Smooth muscle cell (in vitro differentiated cells): ENCODE results near the gene RAB43. TPM values are rescaled to one million over a fixed set of nuclear protein-coding genes. Genes with fewer than 3 reads are reported as not detected.
"Not testable (repeated sequence)": the region's sequence is repeated elsewhere in the genome, so short reads cannot be mapped to it uniquely, and the experiment has no call there.

Source experiments
- DNase-seq: peaks from one replicate; lab custom pipeline; 2025; ENCODE audit not compliant: unreplicated experiment; lab: John Stamatoyannopoulos, UW
- H2AFZ ChIP-seq: fragments of 200-600 bp; sonication (generic); 2 replicates; pipeline ENCODE4 v1.6.0; 2016; ENCODE audit warnings: antibody characterized with exemption, low read depth, mild to moderate bottlenecking
- H3F3A ChIP-seq: fragments of 200-600 bp; sonication (generic); 2 replicates; pipeline ENCODE4 v1.6.0; 2017; ENCODE audit warnings: antibody characterized with exemption, low read depth
- H3K27ac ChIP-seq: fragments of 200-600 bp; sonication (generic); 2 replicates; pipeline ENCODE4 v1.5.1; 2016; ENCODE audit warnings: low read depth, mild to moderate bottlenecking
- H3K27me3 ChIP-seq: fragments of 200-600 bp; sonication (generic); 2 replicates; pipeline ENCODE4 v1.6.1; 2016; ENCODE audit warnings: low read depth, mild to moderate bottlenecking
- H3K36me3 ChIP-seq: fragments of 200-600 bp; sonication (generic); 2 replicates; pipeline ENCODE4 v1.5.1; 2016; ENCODE audit warnings: low read depth
- H3K4me1 ChIP-seq: fragments of 200-600 bp; sonication (generic); 2 replicates; pipeline ENCODE4 v1.5.1; 2016; ENCODE audit warnings: low read depth
- H3K4me2 ChIP-seq: fragments of 200-600 bp; sonication (generic); 2 replicates; pipeline ENCODE4 v1.6.0; 2016; ENCODE audit warnings: mild to moderate bottlenecking
- H3K4me3 ChIP-seq: fragments of 200-600 bp; sonication (generic); 2 replicates; pipeline ENCODE4 v1.5.1; 2016; ENCODE audit warnings: mild to moderate bottlenecking
- H3K79me2 ChIP-seq: fragments of 200-600 bp; sonication (generic); 2 replicates; pipeline ENCODE4 v1.6.0; 2016; ENCODE audit warnings: low read depth, mild to moderate bottlenecking
- H3K9ac ChIP-seq: fragments of 200-600 bp; sonication (generic); 2 replicates; pipeline ENCODE4 v1.6.0; 2016; ENCODE audit warnings: low read depth
- H3K9me3 ChIP-seq: fragments of 200-600 bp; sonication (generic); replicated peaks from 2 replicates; pipeline ENCODE4 v1.5.1; 2016; ENCODE audit warnings: low read depth
- H4K20me1 ChIP-seq: fragments of 200-600 bp; sonication (generic); 2 replicates; pipeline ENCODE4 v1.6.0; 2016; ENCODE audit warnings: low read depth
- WGBS: methylation state at CpG from one replicate; pipeline ENCODE4 v1.1.7; 2016; ENCODE audit warnings: low lambda C conversion rate; 5-methylcytosine and 5-hydroxymethylcytosine counted together
- polyA plus RNA-seq: library from polyadenylated mRNA; unstranded; fragments of >200 nt; fragmentation: Nextera tagmentation; extraction: Ambion mirVana; gene quantifications from 2 replicates; pipeline ENCODE4 v1.2.1, GENCODE V29; 2016
- total RNA-seq: library from RNA; depleted of rRNA; stranded (reverse); fragments of >200 nt; gene quantifications from 2 replicates; pipeline ENCODE4 v1.2.3, GENCODE V29; 2014
- TF ChIP-seq, protein P1 (sequence below): fragments of 200-600 bp; sonication (generic); IDR thresholded peaks from 2 replicates; pipeline ENCODE4 v1.5.1; 2017; ENCODE audit warnings: borderline replicate concordance, mild to moderate bottlenecking, antibody characterized with exemption; ENCODE audit not compliant: insufficient read depth, poor library complexity, severe bottlenecking

RAB43 gene
- total and polyA plus RNA-seq, 2 experiments from 2014 or later: 9.5 to 20.8 TPM

DNA sequence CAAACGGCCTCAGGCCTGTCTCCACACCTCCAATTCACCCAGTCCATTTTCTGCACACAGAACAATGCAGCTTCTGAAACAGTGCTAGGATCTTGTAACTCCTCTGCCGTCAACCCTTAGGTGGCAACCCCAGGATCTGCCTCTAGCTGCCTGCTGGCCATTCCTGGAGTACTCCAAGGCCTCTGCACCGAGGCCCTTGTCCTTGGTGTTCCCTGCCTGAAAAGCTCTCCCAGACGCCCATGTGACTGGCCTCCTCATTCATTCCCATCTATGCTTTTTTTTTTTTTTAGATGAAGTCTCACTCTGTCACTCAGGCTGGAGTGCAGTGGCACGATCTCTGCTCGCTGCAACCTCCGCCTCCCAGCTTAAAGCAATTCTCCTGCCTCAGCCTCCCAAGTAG lies 18.3 kb downstream of the RAB43 start:
- Histone ChIP-seq H3K9me3 (no peaks in the 10 kb centered on the region), H3K79me2 (peaks cover 44% of the 10 kb centered on the region), H4K20me1 (peaks cover 97% of the 10 kb centered on the region), H3K4me3 (no peak overlapping the region), H3K4me1 (no peaks in the 10 kb centered on the region), H2AFZ (no peak overlapping the region), H3K4me2 (no peak overlapping the region), H3K36me3 (no peaks in the 10 kb centered on the region), H3K27me3 (no peaks in the 10 kb centered on the region), H3F3A (no peaks in the 10 kb centered on the region), H3K9ac (no peak overlapping the region), H3K27ac (no peak overlapping the region)
- 91% methylated on average over 7 of the region's 7 CpGs for WGBS
- TF ChIP-seq, protein P1, sequence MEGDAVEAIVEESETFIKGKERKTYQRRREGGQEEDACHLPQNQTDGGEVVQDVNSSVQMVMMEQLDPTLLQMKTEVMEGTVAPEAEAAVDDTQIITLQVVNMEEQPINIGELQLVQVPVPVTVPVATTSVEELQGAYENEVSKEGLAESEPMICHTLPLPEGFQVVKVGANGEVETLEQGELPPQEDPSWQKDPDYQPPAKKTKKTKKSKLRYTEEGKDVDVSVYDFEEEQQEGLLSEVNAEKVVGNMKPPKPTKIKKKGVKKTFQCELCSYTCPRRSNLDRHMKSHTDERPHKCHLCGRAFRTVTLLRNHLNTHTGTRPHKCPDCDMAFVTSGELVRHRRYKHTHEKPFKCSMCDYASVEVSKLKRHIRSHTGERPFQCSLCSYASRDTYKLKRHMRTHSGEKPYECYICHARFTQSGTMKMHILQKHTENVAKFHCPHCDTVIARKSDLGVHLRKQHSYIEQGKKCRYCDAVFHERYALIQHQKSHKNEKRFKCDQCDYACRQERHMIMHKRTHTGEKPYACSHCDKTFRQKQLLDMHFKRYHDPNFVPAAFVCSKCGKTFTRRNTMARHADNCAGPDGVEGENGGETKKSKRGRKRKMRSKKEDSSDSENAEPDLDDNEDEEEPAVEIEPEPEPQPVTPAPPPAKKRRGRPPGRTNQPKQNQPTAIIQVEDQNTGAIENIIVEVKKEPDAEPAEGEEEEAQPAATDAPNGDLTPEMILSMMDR: no peak
- DNase-seq: no peak

DNA sequence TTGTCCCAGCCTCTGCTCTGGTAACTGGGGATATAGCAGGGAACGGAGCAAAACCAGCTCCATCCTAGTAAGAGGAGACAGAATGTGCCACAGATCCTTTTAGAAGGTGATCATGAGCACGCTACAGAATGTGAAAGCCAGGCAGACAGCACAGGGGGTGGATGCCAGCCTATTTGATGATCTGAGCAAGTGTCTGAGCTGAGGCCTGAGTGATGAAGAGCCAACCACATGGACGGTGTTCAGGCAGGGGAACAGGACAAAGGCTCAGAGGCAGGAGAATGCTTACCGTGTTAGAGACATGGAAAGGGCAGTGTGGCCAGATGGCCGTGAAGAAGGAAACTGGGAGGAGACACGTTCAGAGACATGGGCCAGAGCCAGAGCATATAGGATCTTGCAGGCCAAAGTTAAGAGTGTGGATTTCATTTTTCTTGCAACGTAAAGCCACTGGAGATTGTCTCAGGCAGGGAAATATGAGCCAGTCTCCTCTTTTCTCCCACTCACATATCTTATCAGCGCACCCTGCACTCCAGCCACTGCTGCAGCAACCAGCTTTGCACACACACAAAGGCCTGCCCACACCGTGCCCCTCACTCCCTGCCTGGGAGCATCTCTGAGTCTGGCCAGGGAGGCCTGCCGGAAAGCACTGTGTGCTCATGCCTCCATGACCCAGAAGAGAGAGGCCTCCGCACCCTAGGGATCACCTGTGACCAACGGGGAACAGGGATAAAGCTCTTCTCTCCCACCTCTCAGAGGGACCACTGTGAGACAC lies 20.1 kb downstream of the RAB43 start:
- Histone ChIP-seq H2AFZ (no peak overlapping the region), H3K79me2 (peaks cover 61% of the 10 kb centered on the region), H3K9me3 (no peaks in the 10 kb centered on the region), H3K4me3 (no peak overlapping the region), H3K27ac (peak overlapping the region; percentile 39), H3F3A (no peaks in the 10 kb centered on the region), H3K36me3 (no peaks in the 10 kb centered on the region), H3K4me1 (no peaks in the 10 kb centered on the region), H3K27me3 (no peaks in the 10 kb centered on the region), H3K9ac (no peak overlapping the region), H4K20me1 (peaks cover 97% of the 10 kb centered on the region), H3K4me2 (peak overlapping the region; percentile 44)
- WGBS: 57% methylated on average over 12 of the region's 12 CpGs
- TF ChIP-seq, protein P1: no peak
- no peak for DNase-seq

DNA sequence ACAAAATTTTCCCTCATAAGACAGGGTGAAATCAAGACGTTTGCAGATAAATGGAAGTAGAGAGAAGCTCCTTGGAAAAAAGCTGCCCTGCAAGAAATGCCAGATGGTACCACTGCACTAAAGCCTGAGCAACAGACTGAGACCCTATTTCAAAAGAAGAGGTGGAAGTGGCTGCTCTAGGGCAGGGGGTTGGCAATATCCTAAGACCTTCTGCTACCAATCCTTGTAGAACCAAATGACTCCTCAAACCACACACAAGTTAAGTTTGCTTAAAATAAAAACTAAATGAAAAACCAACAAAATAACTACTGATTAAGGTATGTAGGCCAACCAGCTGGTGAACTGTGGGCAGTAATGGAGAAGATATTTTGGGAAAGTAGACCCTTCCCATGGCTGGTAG lies 21.3 kb downstream of the RAB43 start:
- H3F3A ChIP-seq: no peaks in the 10 kb centered on the region
- H3K36me3 ChIP-seq: no peaks in the 10 kb centered on the region
- no peak overlapping the region for H3K4me2 ChIP-seq
- TF ChIP-seq, protein P1: no peak
- no peaks in the 10 kb centered on the region for H3K27me3 ChIP-seq
- no peaks in the 10 kb centered on the region for H3K4me1 ChIP-seq
- no peak for DNase-seq
- H2AFZ ChIP-seq: no peak overlapping the region
- no peak overlapping the region for H3K4me3 ChIP-seq
- WGBS: 89% methylated on average over 1 of the region's 1 CpG
- H3K9ac ChIP-seq: no peak overlapping the region
- no peak overlapping the region for H3K27ac ChIP-seq
- H3K9me3 ChIP-seq: no peaks in the 10 kb centered on the region
- H3K79me2 ChIP-seq: peaks cover 62% of the 10 kb centered on the region
- peaks cover 97% of the 10 kb centered on the region for H4K20me1 ChIP-seq

DNA sequence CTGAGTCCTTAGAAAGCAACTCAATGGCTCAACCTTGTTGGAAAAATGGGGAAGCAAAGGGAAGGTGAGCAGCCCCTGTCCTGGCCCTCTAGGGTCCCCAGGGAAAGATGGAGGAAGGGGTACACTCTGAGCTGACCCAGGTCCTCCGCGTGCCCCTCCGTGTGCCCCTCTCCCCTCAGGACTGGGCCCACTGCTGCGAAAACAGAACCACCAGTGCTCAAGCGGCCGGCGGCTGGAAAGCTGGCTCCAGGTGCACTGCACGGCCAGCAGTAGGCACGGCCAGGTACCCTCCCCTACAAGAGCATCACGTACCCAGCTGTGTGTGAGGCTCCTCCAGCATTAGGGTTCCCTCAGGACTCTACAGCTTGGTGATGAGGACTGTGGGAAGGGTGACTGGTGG lies 26.3 kb downstream of the RAB43 start:
- Histone ChIP-seq H3K4me2 (no peak overlapping the region), H3K36me3 (peaks cover 4% of the 10 kb centered on the region), H2AFZ (no peak overlapping the region), H4K20me1 (peaks cover 59% of the 10 kb centered on the region), H3K27me3 (no peaks in the 10 kb centered on the region), H3K79me2 (peaks cover 43% of the 10 kb centered on the region), H3K9ac (no peak overlapping the region), H3F3A (no peaks in the 10 kb centered on the region), H3K27ac (no peak overlapping the region), H3K4me1 (no peaks in the 10 kb centered on the region), H3K9me3 (no peaks in the 10 kb centered on the region), H3K4me3 (no peak overlapping the region)
- TF ChIP-seq, protein P1: no peak
- 91% methylated on average over 10 of the region's 10 CpGs for WGBS
- DNase-seq: no peak

DNA sequence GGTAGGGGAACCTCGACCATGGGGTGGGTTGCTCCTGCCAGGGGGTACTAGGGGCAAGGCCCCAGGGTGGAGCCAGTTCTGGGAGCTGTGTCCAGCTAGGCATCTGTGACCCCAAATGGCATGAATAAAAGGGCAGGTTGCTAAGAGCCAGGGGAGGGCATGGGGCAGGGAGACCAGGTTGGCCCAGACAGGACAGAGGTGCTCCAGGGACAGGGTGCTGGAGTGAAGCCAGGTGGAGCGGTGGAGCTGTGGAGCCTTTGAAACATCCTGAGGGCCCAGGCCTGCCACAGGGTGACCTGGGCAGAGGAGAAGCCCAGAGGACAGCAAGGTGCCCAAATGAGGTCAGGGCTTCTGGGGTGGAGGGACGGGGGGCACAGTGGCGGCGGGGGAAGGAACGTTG lies 33.3 kb downstream of the RAB43 start:
- not testable (repeated sequence) for H3K27me3 ChIP-seq, H3K79me2 ChIP-seq, H3K4me1 ChIP-seq, H3K27ac ChIP-seq, H4K20me1 ChIP-seq, H3K36me3 ChIP-seq, H3K4me3 ChIP-seq, H3K4me2 ChIP-seq, H3K9me3 ChIP-seq, H3K9ac ChIP-seq, H3F3A ChIP-seq, H2AFZ ChIP-seq, DNase-seq
- no CpG with 5 or more reads among the region's 6 CpGs for WGBS
